ENCODE results near the gene HACD3. TPM values are rescaled to one million over a fixed set of nuclear protein-coding genes. Genes with fewer than 3 reads are reported as not detected.

HACD3 gene
- total RNA-seq, 2 donors from 2014 or later: 39.3 to 49.6 TPM

DNA sequence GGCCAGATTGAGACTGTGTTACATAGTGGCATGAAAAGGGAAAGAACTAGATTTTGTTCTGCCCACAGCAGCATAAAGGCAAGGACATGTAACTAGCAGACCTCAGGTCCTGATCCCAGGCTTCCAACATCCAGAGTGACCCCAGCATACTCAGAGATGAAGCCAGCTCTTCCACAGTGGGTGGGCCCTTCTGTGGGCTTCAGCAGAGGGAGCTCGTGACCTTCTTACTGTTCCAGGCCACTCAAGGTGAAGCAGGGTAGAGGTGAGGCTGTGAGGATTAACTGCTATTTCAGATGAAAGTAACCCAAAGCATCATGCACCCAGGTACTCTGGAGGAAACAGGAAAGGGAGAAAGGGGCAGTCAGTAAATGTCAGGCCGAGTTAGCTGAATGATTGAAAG lies 90.6 kb downstream of the HACD3 start:
- no peak overlapping the region for H3K4me3 Mint-ChIP-seq
- no peak for ATAC-seq

DNA sequence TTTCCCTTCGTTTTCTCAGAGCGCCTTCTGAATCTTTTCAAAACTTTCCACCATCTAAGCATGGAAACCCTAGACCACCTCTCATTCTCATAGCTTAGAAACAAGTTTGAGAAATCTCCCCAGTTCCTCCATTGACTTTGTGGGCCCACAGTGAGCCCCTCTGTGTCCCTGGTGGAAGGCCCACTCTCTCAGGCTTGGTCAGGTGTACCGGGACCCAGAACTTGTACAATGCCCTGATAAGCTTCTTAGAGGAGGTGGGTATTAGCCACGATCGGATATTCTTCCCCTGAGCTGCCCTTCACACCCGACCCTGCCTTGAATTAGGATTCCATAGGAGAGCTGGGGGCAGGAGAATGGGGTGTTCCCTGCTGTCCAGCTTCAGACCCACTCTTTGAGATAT lies 91.4 kb downstream of the HACD3 start, which contains the start of gene SLC24A1:
TSS of gene SLC24A1 (plus strand) at position 301 of the 400 bp plus-strand sequence. CDS start 2,143 bp downstream, outside the sequence.
- ATAC-seq: no peak

More for the DNA sequence above, 90.6 kb downstream of the HACD3 start:
- H3K4me1 Mint-ChIP-seq (ENCODE audit: low read depth in 2 of 2): peaks cover 0 to 5% of the 10 kb centered on the region in 2 donors
- DNase-seq (ENCODE audit: low spot score): no peak
- no peaks in the 10 kb centered on the region for H3K27me3 Mint-ChIP-seq
- H3K27ac Mint-ChIP-seq: no peak overlapping the region
- no peaks in the 10 kb centered on the region for H3K36me3 Mint-ChIP-seq
- H3K9me3 Mint-ChIP-seq: no peaks in the 10 kb centered on the region

DNA sequence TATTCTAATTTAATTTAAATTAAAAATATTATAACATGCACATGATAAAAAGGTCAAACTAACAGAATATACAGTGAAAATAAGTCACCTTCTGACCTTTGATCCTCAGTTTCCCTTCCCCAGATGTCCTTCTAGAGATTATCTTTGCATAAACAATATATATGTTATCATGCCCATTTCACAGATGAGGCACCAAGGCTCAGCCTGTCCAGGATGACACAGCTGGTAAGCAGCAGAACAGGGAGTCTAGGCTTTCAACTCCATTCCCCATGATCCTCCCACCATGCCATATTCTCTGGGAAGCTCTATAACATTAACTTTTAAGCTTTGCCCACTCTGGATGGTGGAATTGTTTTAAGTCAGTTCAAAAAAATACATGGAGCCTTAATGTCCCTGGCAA lies 92.8 kb downstream of the HACD3 start:
- H3K36me3 Mint-ChIP-seq: no peaks in the 10 kb centered on the region
- H3K4me3 Mint-ChIP-seq: no peak overlapping the region
- ATAC-seq (no peak), DNase-seq (ENCODE audit: low spot score) (no peak)
- no peak overlapping the region for H3K27ac Mint-ChIP-seq
- H3K4me1 Mint-ChIP-seq (ENCODE audit: low read depth in 2 of 2): peaks cover 0 to 5% of the 10 kb centered on the region in 2 donors
- H3K9me3 Mint-ChIP-seq: no peaks in the 10 kb centered on the region
- H3K27me3 Mint-ChIP-seq: no peaks in the 10 kb centered on the region

More for the DNA sequence above, 91.4 kb downstream of the HACD3 start, which contains the start of gene SLC24A1:
- DNase-seq (ENCODE audit: low spot score): no peak
- Mint-ChIP-seq H3K9me3 (no peaks in the 10 kb centered on the region), H3K27ac (peak within 1 kb of the TSS in 1 of 2 donors; percentile 1), H3K36me3 (no peaks in the 10 kb centered on the region), H3K27me3 (no peaks in the 10 kb centered on the region), H3K4me3 (no peak within 1 kb of the TSS), H3K4me1 (ENCODE audit: low read depth in 2 of 2) (peaks cover 0 to 5% of the 10 kb centered on the region in 2 donors)

DNA sequence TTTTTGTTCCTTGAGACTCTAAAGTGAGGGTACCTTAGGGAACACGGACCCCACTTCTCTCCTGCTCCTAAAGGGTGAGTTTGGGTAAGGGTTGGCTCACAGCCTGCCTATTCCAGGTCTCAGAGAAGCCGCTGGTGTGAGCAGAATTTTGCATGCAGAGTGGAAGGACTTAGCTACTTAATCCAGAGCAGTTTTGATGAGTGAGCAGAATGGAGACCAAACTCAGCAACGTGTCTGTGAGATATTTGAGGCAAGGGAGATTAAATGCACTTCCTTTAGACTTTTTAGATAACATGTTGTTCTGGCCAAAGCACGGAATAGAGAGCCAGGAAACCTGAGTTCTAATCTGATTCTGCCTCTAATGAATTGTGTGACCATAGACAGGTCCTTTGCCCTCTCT lies 96.6 kb downstream of the HACD3 start:
- H3K27ac Mint-ChIP-seq: no peak overlapping the region
- no peaks in the 10 kb centered on the region for H3K36me3 Mint-ChIP-seq
- no peak for DNase-seq (ENCODE audit: low spot score)
- no peak overlapping the region for H3K4me3 Mint-ChIP-seq
- H3K27me3 Mint-ChIP-seq: no peaks in the 10 kb centered on the region
- no peak for ATAC-seq
- peaks cover 5 to 12% of the 10 kb centered on the region in 2 donors for H3K4me1 Mint-ChIP-seq (ENCODE audit: low read depth in 2 of 2)
- H3K9me3 Mint-ChIP-seq: no peaks in the 10 kb centered on the region

Other genes starting within 250 kb of the HACD3 start
- gene PARP16, start 243.6 kb upstream of the HACD3 start, total RNA-seq: 10 to 100 TPM in 1 of 2 donors, 1 to 10 TPM in 1; 8.5 to 12.0 TPM
- gene RNU5A-1, start 234.4 kb upstream of the HACD3 start, total RNA-seq: not detected
- gene RNU5B-1, start 225.8 kb upstream of the HACD3 start, total RNA-seq: not detected
- gene IGDCC3, start 152.5 kb upstream of the HACD3 start, total RNA-seq: not detected
- under 1 TPM; 0.07 to 0.20 TPM for gene IGDCC4, start 107.5 kb upstream of the HACD3 start, total RNA-seq
- 10 to 100 TPM; 46.4 to 48.5 TPM for gene DPP8, start 12.8 kb upstream of the HACD3 start, total RNA-seq
- 10 to 100 TPM; 51.1 to 51.3 TPM for gene INTS14, start 80.7 kb downstream of the HACD3 start, total RNA-seq
- gene SLC24A1, start 91.5 kb downstream of the HACD3 start, total RNA-seq: 1 to 10 TPM; 2.9 to 6.6 TPM

Data from natural killer cell treated with Interleukin-12 subunit alpha and Interleukin-12 subunit beta and Interleukin-15 and Interleukin-18, amount 100 ng/mL, for 72 hours (primary cell).